DMS79 treated with DMSO at 0.1 percent for 48 hours (cell line): ENCODE results near the gene IL32.

Source experiments
- DNase-seq: peaks from one replicate; lab custom pipeline; 2025; lab: John Stamatoyannopoulos, UW

IL32 gene

GRCh38 chr16:3091551-3091950, 26.1 kb downstream of the IL32 start:
- DNase-seq = no peak

DNA sequence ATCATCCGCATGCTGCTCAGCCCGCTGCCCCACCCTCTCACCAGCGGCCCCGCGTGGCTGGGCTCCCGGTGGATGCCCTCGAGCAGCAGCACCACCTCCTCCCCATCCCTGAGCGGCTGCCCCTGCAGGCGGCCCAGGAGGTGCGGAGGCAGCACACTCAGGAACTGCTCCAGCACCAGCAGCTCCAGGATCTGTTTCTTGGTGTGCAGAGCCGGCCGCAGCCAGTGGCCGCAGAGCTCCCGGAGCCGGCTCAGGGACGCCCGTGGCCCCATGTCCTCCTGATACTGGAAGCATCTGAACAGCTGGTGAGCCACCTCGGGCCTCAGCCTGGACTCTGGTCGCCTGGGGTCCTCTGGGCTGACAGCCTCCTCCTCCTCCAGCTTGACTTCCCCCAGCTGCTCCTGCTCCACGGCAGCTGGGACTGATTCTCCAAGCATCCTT, 27.1 kb downstream of the IL32 start:
- no peak for DNase-seq

GRCh38 chr16:3094289-3095027, 29.0 kb downstream of the IL32 start:
- no peak for DNase-seq

DNA sequence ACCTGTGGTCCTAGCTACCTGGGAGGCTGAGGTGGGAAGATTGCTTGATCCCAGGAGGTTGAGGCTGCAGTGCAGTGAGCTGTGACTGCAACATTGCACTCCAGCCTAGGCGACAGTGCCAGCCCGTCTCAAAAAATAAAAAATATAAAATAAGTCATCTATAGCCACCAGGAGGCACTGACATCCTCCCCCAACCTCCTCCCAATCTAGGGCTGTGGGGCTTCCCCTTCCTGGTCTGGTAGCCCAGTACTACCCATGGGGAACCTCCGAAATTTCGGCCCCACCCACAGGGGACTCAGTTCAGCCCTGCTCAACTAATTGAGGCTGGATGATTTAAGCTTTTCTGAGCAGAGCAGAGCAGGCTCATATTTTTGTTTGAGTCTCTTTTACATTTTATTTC, 30.4 kb downstream of the IL32 start:
- no peak for DNase-seq

- no peak for DNase-seq
Observed at GRCh38 chr16:3096362-3096761, 30.9 kb downstream of the IL32 start.

GRCh38 chr16:3097266-3097665, 31.8 kb downstream of the IL32 start:
- DNase-seq = no peak

DNA sequence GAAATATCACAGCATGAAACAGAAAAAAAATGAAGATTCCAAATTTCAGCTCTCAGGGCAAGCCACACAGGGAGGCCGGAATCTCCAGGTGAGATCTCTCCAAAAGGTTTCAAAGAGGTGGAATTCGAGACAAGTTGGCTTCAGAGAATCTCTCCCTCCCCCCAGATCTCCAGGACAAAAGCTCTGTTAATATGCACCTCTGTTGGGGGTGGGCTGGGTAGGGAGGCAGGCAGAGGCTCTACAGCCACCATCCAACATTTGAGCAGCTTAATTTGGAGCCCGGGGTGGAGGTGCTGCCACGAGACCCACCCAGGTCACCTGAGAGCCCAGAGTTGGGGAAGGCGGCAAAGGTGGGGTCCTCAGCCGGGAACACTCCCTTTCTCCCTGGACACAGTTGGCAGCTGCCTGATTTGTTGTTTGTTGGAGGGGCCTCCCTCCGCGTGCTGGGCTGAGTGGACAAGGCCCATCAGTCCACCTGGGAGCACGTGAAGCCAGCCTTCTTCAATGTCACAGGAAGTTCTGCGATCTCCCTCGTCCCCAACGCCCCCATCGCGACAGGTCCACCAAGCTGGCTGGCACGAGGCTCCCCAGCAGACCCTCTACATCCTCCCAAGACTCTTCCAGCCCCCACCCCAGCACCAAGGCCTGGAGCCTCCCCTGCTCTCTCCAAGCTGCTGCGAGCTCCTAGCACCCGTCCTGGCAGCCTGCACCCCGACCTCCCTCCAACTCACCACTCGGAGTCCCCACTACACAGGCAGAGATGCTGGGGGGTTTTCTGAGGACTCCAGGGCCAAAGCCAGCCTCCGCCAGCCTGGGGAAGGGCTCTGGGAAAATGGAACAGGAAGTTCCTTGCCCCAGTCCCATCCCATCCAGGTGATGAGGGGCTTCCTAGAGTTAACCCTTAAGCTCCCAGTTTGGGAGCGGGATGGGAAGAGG, 33.3 kb downstream of the IL32 start, which contains the start of gene ZSCAN10:
Gene ZSCAN10 (minus strand): TSS at position 836 of the 936 bp plus-strand sequence. CDS start 6,357 bp downstream, outside the sequence.
- DNase-seq = no peak

- DNase-seq = no peak
Observed at GRCh38 chr16:3099395-3099731, 33.9 kb downstream of the IL32 start.

DNA sequence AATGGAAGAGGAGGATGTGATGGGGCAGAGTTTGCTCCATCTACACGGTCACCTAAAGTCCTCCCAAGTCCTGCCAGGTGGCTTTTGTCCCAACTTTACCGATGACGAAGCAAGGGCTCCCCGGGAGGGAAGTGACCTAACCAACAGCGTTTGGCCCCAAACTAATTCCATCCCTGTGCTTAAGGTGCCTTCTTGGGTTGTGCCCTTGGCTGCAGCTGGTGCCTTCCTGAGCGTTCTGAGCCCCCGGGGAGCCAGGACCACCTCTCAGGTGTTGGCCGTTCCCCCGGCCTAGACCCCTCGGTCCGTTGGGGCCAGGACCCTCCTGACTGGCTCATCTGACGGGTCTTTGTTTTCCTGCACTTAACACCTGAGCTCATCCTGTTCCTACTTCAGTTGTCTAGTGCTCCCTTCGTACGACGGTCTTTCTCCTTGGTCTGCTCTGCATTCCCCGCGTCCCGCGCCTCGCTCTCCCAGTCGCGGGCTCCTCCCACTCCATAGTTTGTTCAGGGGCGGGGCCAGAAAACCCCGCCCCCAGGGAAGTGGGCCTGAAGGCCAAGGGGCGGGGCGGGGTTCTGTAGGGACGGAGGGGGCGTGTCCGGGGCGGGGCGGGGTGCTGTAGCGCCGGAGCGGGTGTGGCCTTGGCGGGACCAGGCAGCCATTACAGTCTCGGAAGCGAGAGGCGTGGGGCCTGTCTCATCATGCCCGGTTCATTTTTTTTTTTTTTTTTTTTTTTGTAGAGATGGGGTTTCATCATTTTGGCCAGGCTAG, 34.5 kb downstream of the IL32 start:
- no peak for DNase-seq

DNA sequence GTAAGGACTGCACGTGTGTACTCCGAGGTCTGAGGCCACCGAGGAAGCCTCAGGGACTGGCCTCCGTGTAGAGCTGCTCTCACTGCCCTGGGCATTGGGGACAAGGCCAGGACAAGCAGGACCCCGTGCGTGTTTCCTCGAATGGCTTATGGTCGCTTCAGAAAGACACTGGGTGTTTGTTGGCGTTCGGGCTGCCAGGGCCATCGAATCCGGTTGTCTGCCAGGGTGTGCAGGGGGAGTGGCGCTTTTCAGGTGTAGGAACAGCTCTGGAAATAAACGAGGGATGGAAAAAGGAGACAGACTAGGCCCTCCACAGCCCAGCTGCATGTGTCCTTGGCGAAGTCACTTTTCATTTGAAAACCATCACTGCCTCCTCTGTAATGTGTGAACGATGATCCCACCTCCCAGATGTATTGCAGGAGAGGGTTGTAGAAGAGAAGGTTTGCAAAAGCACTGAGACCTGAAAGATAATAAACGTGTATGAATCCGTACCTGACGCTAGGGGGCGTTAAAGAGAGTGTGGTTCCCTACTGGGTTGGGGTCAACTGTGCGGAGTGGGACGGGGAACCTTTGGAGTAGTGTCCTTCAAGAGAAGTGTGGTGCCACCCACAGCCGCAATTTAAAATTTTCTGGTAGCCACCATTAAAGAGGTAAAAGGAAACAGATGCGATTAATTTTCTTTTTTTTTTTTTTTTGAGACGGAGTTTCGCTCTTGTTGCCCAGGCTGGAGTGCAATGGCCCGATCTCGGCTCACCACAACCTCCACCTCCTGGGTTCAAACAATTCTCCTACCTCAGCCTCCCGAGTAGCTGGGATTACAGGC, 35.8 kb downstream of the IL32 start:
- DNase-seq = no peak

DNA sequence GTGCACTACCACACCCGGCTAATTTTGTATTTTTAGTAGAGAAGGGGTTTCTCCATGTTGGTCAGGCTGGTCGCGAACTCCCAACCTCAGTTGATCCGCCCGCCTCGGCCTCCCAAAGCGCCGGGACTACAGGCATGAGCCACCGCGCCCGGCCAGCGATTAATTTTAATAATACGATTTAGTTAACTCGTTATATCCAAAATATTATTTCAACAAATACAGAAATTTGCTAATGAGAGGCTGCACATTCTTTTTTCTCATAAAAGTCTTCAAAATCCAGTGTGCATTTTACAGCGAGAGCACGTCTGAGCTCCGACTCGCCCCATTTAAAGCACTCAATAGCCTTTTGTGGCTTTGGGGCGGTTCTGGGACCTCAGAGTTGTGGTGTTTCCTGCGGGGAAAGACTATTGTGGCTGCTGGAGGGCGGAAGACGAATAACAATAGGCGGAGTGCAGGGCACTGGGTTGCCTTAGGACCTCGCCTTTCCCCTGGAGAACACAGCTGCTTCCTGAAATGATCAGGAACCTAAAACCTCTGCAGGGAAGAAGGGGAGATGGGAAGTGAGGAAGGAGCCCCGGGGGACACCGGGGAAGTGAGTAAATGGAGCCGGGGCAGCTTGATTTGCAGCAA, 36.5 kb downstream of the IL32 start:
- peak; percentile 39 for DNase-seq

DNA sequence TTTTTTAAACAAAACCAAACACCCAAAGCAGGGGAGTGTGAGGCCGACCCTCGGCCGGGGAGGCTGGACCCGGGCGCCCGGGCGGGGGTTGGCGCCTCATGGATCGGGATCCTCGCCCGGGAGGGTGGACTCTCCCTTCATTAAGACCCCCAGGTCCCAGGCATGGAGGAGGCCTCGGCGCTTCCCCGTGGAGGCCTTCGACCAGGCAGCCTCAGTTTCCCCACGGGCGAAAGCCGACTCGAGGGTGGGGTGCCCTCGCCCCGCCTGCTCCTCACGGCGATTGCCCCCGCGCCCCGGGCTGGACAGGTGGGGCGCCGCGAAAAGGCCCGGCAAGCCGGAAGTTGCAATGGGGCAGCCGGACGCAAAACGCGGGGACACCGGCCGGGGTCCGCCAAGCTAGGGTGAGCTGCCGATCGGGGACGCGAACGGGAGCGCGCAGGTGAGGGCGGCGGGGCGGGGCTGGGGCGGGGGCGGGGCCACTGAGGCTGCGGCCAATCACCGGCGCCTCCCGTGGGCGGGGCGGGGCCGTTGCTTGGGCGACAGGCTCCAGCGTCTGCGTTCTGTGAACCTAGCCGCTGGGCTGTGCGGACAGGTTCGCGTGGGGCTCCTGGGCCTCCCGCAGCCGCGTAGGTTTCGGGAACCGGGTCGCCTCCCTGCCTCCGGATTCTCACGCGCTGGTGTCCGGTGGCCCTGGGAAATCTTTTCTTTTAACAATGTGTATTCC, 40.9 kb downstream of the IL32 start:
- DNase-seq = peak; percentile 62

- peak; percentile 74 for DNase-seq
Observed at GRCh38 chr16:3112058-3112880, 46.8 kb downstream of the IL32 start, which contains the start of gene ZNF205. TSS of gene ZNF205 (plus strand) at chr16:3112586. CDS start at chr16:3113431, 845 bp downstream.

DNA sequence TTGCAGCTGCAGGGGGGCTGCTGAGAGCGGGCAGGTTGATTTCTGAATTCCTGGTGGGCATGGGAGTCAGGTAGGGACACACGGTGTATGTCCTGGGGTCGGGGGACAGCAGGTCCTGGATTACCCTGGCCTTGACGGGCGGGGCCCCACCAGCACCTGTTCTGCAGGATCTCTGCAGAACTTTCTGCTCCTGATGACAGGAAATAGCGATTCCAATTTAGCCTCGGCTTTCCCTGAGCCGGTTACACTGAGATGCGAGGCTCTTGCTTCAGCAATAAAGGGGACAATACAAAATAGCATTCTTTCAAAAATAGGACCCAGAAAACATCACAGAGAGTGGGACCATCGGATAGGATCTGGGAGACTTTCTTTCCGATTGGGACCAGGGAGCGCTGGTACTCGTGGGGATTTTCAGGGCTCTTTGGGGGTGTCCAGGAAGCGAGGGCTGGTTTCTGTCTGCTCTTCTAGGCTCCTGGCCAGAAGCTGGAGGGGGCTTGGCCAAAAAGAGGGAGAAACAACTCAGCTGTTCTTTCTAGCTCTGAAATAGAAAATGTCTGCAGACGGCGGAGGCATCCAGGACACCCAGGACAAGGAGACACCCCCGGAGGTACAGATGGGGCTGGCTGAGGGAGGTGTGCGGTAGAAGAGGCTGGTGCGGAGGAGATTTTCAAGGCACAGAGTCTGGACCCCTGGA, 47.6 kb downstream of the IL32 start:
- DNase-seq = no peak

- DNase-seq = no peak
Observed at GRCh38 chr16:3113765-3114479, 48.5 kb downstream of the IL32 start.

DNA sequence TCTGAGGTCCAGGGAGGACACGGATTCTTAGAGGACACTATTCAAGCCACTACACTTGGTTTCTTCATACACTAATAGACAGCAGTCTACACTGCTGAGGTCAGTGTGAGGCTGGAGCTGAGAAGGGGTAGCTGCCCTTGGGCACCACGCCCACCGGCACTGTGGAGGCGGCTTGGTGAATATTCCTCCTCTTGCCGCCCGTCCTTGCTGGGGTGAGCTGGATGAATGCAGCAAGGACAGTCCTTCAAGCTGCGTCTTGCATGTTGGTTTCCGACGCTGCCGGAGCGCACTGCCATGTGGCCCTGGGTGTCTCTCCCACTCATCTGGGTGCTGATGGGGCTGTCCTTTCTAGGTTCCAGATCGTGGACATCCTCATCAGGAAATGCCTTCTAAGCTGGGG, 49.6 kb downstream of the IL32 start:
- DNase-seq = no peak

- no peak for DNase-seq
Observed at GRCh38 chr16:3115561-3115960, 50.1 kb downstream of the IL32 start.

GRCh38 chr16:3118204-3118790, 52.9 kb downstream of the IL32 start:
- DNase-seq = no peak
